GM18499 (cell line): ENCODE measurements around the gene KCNC3.

Source experiments
- ATAC-seq: cut with Tn5 transposase; IDR thresholded peaks from one replicate; pipeline ENCODE4 v1.9.1; 2021; ENCODE audit warnings: moderate number of reproducible peaks; ENCODE audit not compliant: insufficient read depth, unreplicated experiment

The KCNC3 gene

GRCh38 chr19:50328224-50328872, 829 bp downstream of the KCNC3 start:
- ATAC-seq = no peak

GRCh38 chr19:50327461-50328223, 1.5 kb downstream of the KCNC3 start:
- no peak for ATAC-seq

- ATAC-seq = no peak
Measured at GRCh38 chr19:50327013-50327412, 2.2 kb downstream of the KCNC3 start.

DNA sequence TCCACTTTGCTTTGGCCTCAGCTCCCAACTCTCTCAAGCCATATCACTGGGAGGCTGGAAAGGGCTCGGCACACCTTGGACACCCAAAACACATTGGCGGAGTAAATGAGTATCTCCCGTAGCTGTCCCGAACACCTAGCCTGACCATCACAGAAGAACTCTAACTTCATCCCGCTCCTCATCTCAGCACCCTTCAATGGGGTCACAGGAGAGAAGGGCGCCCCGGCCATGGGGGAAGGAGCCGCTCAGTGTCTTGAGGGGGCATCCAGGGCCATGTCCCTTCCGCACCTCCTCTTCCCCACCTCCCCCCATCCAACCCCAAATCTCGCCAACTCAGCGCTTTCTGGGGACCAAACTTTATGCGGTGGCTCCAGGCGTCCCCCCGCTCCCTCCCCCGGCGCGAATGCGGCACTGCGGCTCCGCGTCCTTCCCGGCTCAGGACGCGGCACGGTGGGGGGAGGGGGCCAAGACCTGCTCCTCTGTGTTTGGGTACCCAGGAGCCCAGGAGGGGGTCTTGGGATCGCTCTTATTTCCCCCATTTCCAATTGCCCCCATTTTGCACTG, 3.0 kb downstream of the KCNC3 start:
- ATAC-seq = no peak

DNA sequence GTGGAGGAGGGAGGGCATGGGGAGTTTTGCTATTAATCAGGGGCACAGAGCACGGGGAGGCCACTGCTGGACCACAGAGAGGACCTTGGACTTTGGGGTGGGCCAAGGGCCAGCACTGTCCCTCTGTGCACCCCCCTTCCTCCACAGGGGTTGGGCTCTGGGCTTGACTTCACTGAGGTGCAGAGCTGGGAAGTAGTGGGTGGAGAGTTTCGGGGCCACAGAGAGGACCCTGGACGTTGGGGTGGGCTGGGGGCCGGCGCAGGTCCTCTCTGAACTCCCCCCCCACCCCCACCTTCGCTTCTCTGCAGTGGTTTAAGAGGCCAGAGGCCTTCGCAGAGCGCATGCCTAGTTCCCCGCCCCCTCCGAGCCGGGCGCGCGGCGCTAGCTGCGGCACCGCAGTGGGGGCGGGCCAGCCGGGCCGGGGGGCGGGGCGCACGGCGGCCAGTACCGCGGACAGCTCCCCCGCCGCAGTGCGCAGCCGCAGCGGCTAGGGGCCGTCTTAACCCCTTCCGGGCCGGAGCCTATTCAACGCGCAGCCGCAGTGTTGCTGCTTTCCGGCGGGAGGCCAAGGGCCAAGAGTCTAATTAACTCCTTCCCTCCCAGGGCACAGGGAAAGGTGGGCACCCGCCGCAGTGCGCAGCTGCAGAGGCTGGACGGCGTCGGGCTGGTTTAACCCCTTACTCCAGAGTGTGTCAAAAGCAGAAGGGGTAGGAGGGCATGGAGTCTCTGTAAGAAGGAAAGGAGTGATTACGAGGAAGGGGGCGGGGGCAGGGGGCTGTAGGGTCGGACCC, 3.7 kb downstream of the KCNC3 start:
- no peak for ATAC-seq

DNA sequence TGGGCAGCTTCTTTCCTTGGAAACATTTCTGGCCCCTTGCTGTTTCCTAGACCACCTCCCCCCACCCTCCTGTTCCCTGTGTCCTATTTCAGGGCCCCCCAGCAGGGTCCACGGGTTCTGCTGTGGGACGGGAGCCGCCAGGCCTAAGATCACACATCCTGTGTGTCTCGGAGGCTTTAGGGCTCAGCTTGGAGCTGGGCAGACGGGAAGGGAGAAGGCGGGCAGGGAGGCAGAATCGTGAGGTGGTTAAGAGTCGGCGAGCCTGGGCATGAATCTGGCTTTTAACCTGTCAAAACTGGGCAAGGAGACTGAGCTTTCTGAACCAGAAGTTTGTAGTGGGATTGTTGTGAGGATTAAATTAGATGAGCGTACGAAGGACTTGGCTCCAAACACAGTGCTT, 4.8 kb downstream of the KCNC3 start:
- ATAC-seq = no peak

DNA sequence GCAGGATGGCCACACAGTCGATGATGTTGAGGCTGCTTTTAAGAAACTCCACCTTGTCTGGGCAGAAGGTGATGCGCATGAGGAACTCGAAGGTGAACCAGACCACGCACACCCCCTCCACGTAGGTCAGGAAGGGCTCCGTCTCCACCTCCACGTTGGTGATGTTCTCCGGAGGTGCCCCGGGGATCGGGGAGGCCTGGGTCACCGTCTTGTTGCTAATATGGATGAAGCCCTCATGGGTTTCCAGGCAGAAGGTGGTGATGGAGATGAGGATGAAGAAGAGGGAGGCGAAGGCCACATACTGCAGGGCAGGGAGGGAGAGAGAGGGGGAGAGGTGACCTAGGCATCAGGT, 5.4 kb downstream of the KCNC3 start:
- no peak for ATAC-seq

- ATAC-seq = no peak
Measured at GRCh38 chr19:50322931-50323781, 6.0 kb downstream of the KCNC3 start.

DNA sequence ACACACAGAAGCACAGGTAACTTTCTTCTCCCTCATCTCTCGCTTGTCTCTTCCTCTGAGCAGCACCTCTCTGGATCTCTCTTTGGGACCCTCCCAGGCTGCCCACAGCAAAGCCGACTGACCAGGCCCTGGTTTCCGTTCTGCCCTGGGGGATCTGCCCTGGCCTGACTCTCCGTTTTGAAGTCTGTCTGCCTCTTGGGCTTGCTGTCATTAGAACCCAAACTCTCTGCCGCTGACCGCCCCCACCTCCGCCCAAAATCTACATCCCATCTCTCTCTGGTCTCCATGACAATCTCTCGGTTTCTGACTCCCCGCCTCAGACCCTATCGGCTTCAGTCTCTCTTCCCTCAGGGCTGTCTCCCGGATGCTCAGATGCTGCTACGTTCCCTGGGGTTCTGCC, 6.9 kb downstream of the KCNC3 start:
- ATAC-seq = no peak

DNA sequence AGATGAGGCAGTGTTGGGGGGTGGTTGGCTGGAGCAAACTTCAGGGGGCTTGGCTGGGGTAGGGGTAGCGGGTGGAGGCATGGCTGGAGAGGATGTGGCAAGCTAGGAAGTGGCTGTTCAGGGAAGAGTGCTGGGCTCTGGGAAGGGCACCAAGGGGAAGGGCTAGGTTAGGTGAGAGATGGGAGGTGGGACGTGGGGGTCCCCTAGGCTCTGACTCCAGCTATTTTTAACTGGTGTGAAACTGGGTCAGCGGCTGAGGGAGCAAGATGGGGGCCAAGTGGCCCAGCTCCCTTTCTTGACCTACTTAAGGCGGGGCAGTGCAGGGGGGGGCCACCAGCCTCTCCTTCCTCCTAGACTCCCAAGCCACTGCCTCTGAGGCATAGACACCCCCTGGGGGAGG, 7.3 kb downstream of the KCNC3 start:
- ATAC-seq = no peak

- ATAC-seq = no peak
Measured at GRCh38 chr19:50320596-50320995, 8.6 kb downstream of the KCNC3 start.

- ATAC-seq = no peak
Measured at GRCh38 chr19:50320051-50320450, 9.1 kb downstream of the KCNC3 start.

GRCh38 chr19:50319156-50319555, 10.0 kb downstream of the KCNC3 start:
- ATAC-seq = no peak

- no peak for ATAC-seq
Measured at GRCh38 chr19:50318438-50318837, 10.7 kb downstream of the KCNC3 start.

DNA sequence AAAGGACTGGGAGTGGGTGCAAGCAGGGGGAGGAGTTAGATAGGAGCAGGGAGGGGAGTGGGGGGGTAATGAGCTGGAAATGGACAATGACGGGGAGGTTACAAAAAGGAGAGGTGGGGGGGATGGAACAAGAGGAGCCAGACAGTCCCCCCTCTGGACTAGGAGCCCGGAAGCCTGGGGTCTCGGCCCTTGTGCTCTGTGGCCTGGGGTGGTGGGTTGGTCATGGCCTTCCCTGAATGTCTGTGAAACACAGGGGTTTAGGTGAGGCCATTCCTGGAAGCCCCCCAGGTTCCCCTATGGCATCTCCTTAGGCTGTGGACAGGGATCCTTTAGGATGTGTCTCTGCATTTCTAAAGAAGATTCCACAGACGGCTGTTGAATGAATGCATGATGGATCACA, 12.1 kb downstream of the KCNC3 start:
- ATAC-seq = no peak

DNA sequence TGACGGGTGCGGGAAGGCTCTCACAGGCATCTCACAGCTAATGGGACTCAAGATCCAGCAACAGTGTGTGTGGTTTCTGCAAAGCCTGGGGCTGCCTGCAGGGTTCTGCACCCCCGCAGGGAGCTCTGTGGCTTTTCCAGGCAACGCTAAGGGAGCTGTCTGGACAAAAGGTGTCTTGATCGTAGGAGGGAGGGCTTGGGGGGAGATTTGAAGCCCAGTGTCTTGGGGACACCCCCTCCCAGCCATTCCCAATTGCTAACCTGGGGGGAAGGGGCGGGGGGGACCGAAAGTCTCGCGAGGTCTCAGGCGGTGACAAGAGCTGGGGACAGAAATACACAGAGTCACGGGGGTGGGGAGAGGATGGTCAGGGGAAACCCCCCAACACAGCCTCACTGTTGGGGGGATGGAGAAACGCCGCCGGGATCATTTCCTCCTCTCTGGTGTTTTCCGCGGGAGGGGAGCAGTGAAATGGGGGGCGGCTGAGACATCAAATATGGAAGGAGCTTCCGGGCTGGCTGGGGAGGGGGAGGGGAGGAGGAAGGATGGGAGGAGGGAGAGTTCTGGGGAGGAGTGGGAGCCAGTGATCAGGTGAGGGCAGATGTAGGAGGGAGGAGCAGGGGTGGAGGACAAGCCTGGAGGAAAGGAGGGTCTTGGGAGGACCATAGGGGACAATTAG, 13.3 kb downstream of the KCNC3 start:
- no peak for ATAC-seq

DNA sequence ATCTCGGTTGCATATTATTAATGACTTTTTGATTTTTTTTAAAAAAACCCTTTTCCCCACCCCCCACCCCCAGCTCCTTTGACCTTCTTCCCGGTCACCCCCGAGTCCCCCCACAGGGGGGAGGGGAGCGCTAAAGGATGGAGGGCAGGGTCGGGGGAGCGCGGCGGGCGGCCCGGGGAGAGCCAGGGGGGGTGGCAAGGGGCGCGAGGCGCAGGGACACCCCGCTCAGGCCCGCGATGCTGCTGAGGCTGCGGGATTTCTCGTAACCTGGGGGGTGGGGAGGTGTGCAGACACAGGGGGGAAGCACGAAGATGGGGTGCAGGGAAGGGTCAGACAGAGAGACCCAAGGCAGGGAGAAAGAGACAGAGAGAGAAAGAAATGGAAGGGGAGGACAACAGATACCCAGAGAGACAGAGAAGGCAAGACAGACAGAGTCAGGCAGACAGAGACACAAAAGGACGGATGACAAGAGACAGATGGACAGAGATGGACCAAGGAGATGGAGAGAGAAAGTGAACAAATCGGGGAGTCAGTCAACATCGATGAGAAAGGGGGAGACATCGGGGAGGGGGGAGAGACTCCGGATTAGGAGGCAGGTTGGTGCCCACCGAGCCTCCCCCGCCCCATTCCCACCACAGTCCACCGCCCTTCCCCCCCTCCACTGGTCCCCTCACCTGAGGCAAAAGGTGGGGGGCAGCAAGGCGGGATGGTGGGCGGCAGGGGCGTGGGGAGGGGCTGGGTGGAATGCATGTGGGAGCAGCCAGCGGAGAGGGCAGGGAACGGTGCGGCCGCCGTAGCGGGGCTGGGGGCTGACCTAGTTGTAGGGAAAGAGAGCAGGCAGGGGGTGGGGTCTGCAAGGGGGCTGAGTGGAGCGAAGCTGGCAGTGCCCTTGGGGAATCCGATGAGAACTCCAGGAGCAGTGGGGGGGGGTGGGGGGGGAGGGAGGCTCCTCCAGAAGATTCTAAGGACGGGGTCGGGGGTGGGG, 14.2 kb downstream of the KCNC3 start:
- ATAC-seq = no peak

GRCh38 chr19:50313812-50314536, 15.2 kb downstream of the KCNC3 start:
- no peak for ATAC-seq
